Measurements from ENCODE around the gene NES.
"Not testable (repeated sequence)": the region's sequence is repeated elsewhere in the genome, so short reads cannot be mapped to it uniquely, and the experiment has no call there.

Gene NES

GRCh38 chr1:156638189-156638985 is 38.8 kb downstream of the NES start (continued):
- no peak for TF ChIP-seq ZNF639 (tag by site-specific recombination; IDR thresholded peaks at IDR 0.05)
- TF ChIP-seq TRIM28 (IDR thresholded peaks at IDR 0.05; ENCODE audit: borderline replicate concordance, low read length), result no peak

- no peaks in the 10 kb centered on the region for H3K36me3 ChIP-seq (ENCODE audit: control insufficient read depth in 2 of 2, insufficient read depth in 1 of 2, low read length in 2 of 2)
- CTCF ChIA-PET, result interaction anchor here (1.1 to 14.1 kb wide), 2 partner anchors 12 to 26 kb away, joined by 3 to 294 read pairs; no protein-coding TSS in a partner anchor
- POLR2A ChIA-PET, result no interaction called here
- H3K27ac ChIP-seq (ENCODE audit: extremely low read depth, low read depth, low read length), result no peak overlapping the region
- no peak overlapping the region for H3K4me3 ChIP-seq (ENCODE audit: low read depth, low read length)
- TF ChIP-seq ZNF2 (tag by site-specific recombination; IDR thresholded peaks at IDR 0.05), result no peak
- TF ChIP-seq ZNF398 (tag by site-specific recombination; IDR thresholded peaks at IDR 0.05), result no peak
- no peak for TF ChIP-seq WT1 (tag by site-specific recombination; IDR thresholded peaks at IDR 0.05)
- TF ChIP-seq ZNF792 (tag by site-specific recombination; IDR thresholded peaks at IDR 0.05), result no peak
- no peak for TF ChIP-seq ZNF558 (tag by site-specific recombination; IDR thresholded peaks at IDR 0.05)
- TF ChIP-seq ZNF148 (tag by site-specific recombination; IDR thresholded peaks at IDR 0.05; ENCODE audit: borderline replicate concordance), result no peak
- no peaks in the 10 kb centered on the region for H3K9me3 ChIP-seq (ENCODE audit: control insufficient read depth, insufficient read depth, low read depth, low read length)
- no peaks in the 10 kb centered on the region for H3K4me1 ChIP-seq (ENCODE audit: control insufficient read depth, insufficient read depth, low read length)
These were observed 44.9 kb downstream of the NES start for GRCh38 chr1:156632355-156632754.

- CTCF ChIA-PET, result interaction anchor here (0.6 to 14.1 kb wide), 7 partner anchors 9 to 58 kb away, joined by 3 to 294 read pairs (median 4); no protein-coding TSS in a partner anchor
- H3K4me3 ChIP-seq (ENCODE audit: low read depth, low read length); H3K9me3 ChIP-seq (ENCODE audit: control insufficient read depth, insufficient read depth, low read depth, low read length); H3K36me3 ChIP-seq (ENCODE audit: control insufficient read depth in 2 of 2, insufficient read depth in 1 of 2, low read length in 2 of 2); POLR2A ChIA-PET; H3K27ac ChIP-seq (ENCODE audit: extremely low read depth, low read depth, low read length); H3K4me1 ChIP-seq (ENCODE audit: control insufficient read depth, insufficient read depth, low read length): not testable (repeated sequence)
These were observed 46.1 kb downstream of the NES start for GRCh38 chr1:156631152-156631551.

- ChIA-PET CTCF (interaction anchor here (1.0 to 14.1 kb wide), 10 partner anchors 10 to 96 kb away, joined by 3 to 294 read pairs (median 4); partner anchors contain the start of gene HAPLN2), POLR2A (interaction anchor here (0.9 kb wide), 1 partner anchor 14 kb away, joined by 3 read pairs; no protein-coding TSS in a partner anchor)
- H3K9me3 ChIP-seq (ENCODE audit: control insufficient read depth, insufficient read depth, low read depth, low read length), result no peaks in the 10 kb centered on the region
- no peaks in the 10 kb centered on the region for H3K36me3 ChIP-seq (ENCODE audit: control insufficient read depth in 2 of 2, insufficient read depth in 1 of 2, low read length in 2 of 2)
- H3K4me1 ChIP-seq (ENCODE audit: control insufficient read depth, insufficient read depth, low read length), result no peaks in the 10 kb centered on the region
- no peak overlapping the region for H3K27ac ChIP-seq (ENCODE audit: extremely low read depth, low read depth, low read length)
- H3K4me3 ChIP-seq (ENCODE audit: low read depth, low read length), result no peak overlapping the region
- no peak for TF ChIP-seq ZSCAN16 (tag by site-specific recombination; IDR thresholded peaks at IDR 0.05)
- TF ChIP-seq ZNF132 (tag by site-specific recombination; IDR thresholded peaks at IDR 0.05; ENCODE audit: borderline replicate concordance), result no peak
- TF ChIP-seq ZNF292 (tag by site-specific recombination; IDR thresholded peaks at IDR 0.05; ENCODE audit: borderline replicate concordance, low read depth), result no peak
- no peak for TF ChIP-seq ZNF175 (tag by site-specific recombination; IDR thresholded peaks at IDR 0.05)
- peak; percentile 69; the same call in 1 of the 2 replicates for TF ChIP-seq ZBTB6 (tag by site-specific recombination; IDR thresholded peaks at IDR 0.05)
- TF ChIP-seq ZNF121 (tag by site-specific recombination; IDR thresholded peaks at IDR 0.05), result peak; percentile 66; the same call in 1 of the 2 replicates
- TF ChIP-seq YY1 (tag by site-specific recombination; IDR thresholded peaks at IDR 0.05), result no peak
- TF ChIP-seq ZBTB21 (tag by site-specific recombination; IDR thresholded peaks at IDR 0.05), result no peak
- TF ChIP-seq PRDM10 (tag by site-specific recombination; IDR thresholded peaks at IDR 0.05), result peak; percentile 75
These were observed 47.3 kb downstream of the NES start for GRCh38 chr1:156629823-156630449.

Data from HEK293 (cell line).